Measurements from ENCODE around the gene HSD11B2.

Gene HSD11B2

DNA sequence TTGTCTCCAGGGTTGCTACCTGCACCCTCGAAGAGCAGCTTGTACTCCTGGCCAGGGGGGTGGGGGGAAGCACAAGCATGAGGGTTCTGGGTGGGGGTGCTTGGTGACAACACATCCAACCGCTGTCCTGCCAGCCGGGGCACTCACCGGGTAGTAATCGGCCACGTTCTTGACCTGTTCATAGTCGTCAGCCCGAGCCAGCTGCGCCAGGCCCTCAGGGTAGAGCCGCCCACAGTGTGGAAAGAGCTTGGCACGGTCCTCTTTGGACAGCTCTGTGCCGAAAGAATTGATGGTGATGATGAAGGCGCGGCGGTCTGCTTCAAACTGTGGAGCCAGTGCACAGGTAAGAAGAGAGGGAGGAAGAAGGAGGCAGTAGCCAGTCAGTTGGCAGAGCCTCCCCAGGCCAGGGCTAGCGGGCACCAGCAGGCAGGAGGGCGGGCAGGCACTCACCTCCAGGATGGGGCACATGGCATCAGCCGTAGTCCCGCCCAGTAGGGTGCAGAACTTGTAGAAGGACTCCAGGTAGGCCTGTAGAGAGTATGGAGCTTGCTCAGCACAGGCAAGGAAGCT, 8.0 kb downstream of the HSD11B2 start:
- Histone ChIP-seq H3K9me2 (ENCODE audit: low read depth, low read length) (no peaks in the 10 kb centered on the region), H2AFZ (ENCODE audit: low read length) (no peak overlapping the region), H3K79me2 (ENCODE audit: insufficient read depth, low read length) (no peaks in the 10 kb centered on the region), H3K4me1 (ENCODE audit: insufficient read depth, low read length, severe bottlenecking) (no peaks in the 10 kb centered on the region), H3K9me3 (ENCODE audit: low read length) (no peaks in the 10 kb centered on the region), H3K4me2 (ENCODE audit: low read length) (no peak overlapping the region), H3K4me3 (ENCODE audit: low read depth, low read length, poor library complexity, severe bottlenecking) (no peak overlapping the region), H3K27me3 (ENCODE audit: insufficient read depth, low read length) (no peaks in the 10 kb centered on the region), H3F3A (ENCODE audit: insufficient read depth, low read length) (no peaks in the 10 kb centered on the region), H3K9ac (ENCODE audit: low read length) (no peak overlapping the region), H3K27ac (ENCODE audit: low read depth, low read length, poor library complexity, severe bottlenecking) (no peak overlapping the region), H4K20me1 (ENCODE audit: insufficient read depth, low read length) (no peaks in the 10 kb centered on the region), H3K36me3 (ENCODE audit: insufficient read depth, low read length) (peaks cover 47% of the 10 kb centered on the region)
- TF ChIP-seq, protein P1, sequence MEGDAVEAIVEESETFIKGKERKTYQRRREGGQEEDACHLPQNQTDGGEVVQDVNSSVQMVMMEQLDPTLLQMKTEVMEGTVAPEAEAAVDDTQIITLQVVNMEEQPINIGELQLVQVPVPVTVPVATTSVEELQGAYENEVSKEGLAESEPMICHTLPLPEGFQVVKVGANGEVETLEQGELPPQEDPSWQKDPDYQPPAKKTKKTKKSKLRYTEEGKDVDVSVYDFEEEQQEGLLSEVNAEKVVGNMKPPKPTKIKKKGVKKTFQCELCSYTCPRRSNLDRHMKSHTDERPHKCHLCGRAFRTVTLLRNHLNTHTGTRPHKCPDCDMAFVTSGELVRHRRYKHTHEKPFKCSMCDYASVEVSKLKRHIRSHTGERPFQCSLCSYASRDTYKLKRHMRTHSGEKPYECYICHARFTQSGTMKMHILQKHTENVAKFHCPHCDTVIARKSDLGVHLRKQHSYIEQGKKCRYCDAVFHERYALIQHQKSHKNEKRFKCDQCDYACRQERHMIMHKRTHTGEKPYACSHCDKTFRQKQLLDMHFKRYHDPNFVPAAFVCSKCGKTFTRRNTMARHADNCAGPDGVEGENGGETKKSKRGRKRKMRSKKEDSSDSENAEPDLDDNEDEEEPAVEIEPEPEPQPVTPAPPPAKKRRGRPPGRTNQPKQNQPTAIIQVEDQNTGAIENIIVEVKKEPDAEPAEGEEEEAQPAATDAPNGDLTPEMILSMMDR (IDR thresholded peaks at IDR 0.05; ENCODE audit: low read length), result no peak
- TF ChIP-seq EZH2 (IDR thresholded peaks at IDR 0.05; ENCODE audit: borderline replicate concordance, low read length), result no peak

DNA sequence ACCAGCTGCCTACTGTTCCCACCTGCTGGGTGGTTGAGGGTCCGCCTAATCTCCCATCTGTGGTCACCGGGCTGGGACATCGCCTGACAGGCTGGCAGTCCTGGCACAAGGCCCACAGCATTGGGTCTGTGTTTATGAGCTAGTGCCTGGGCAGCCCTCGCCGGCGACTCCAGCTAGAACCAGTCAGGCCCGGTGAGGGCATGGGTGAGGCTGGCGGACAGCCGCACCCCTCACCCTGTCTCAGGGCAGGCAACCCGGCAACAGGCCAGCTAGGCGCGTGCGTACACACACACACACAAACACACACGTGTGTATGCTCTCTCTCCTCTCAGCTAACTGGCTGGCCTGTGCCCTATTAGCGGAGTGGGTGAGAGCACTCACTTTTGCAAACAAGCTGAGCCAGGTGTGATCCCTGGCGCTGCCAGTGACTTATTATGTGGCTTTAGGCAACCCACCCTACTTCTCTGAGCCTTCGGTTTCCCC, 10.4 kb downstream of the HSD11B2 start:
- no peaks in the 10 kb centered on the region for H3K4me1 ChIP-seq (ENCODE audit: insufficient read depth, low read length, severe bottlenecking)
- H4K20me1 ChIP-seq (ENCODE audit: insufficient read depth, low read length), result no peaks in the 10 kb centered on the region
- H3K4me2 ChIP-seq (ENCODE audit: low read length), result no peak overlapping the region
- no peaks in the 10 kb centered on the region for H3K9me2 ChIP-seq (ENCODE audit: low read depth, low read length)
- no peaks in the 10 kb centered on the region for H3K79me2 ChIP-seq (ENCODE audit: insufficient read depth, low read length)
- TF ChIP-seq, protein P1 (IDR thresholded peaks at IDR 0.05; ENCODE audit: low read length), result no peak
- TF ChIP-seq EZH2 (IDR thresholded peaks at IDR 0.05; ENCODE audit: borderline replicate concordance, low read length), result no peak
- H3K36me3 ChIP-seq (ENCODE audit: insufficient read depth, low read length), result peaks cover 42% of the 10 kb centered on the region
- no peaks in the 10 kb centered on the region for H3F3A ChIP-seq (ENCODE audit: insufficient read depth, low read length)
- H3K27me3 ChIP-seq (ENCODE audit: insufficient read depth, low read length), result no peaks in the 10 kb centered on the region
- H3K9me3 ChIP-seq (ENCODE audit: low read length), result no peaks in the 10 kb centered on the region
- H3K27ac ChIP-seq (ENCODE audit: low read depth, low read length, poor library complexity, severe bottlenecking), result no peak overlapping the region
- no peak overlapping the region for H3K4me3 ChIP-seq (ENCODE audit: low read depth, low read length, poor library complexity, severe bottlenecking)
- H2AFZ ChIP-seq (ENCODE audit: low read length), result no peak overlapping the region
- H3K9ac ChIP-seq (ENCODE audit: low read length), result no peak overlapping the region

DNA sequence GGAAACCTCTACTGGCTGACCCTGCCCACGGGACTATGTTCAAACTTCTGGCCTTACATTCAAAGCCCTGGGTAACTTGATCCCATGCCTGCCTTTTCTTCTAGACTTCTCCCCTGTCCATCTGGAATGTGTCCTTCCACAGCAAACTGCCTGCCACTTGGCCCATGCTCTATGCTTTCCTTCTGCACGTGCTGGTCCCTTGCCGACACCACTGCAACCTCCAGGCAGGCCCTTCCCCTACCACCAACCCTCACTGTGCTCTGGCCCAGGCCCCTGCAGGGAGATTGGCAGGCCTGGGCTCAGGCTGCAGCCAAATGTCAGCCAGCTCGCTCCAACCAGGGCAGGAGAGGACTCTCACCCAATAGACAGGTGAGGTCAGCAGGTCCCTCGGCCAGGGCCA, 11.0 kb downstream of the HSD11B2 start:
- Histone ChIP-seq H3K4me1 (ENCODE audit: insufficient read depth, low read length, severe bottlenecking) (no peaks in the 10 kb centered on the region), H2AFZ (ENCODE audit: low read length) (no peak overlapping the region), H3K4me3 (ENCODE audit: low read depth, low read length, poor library complexity, severe bottlenecking) (no peak overlapping the region), H3K9me2 (ENCODE audit: low read depth, low read length) (no peaks in the 10 kb centered on the region), H3K36me3 (ENCODE audit: insufficient read depth, low read length) (peaks cover 42% of the 10 kb centered on the region), H3K27me3 (ENCODE audit: insufficient read depth, low read length) (no peaks in the 10 kb centered on the region), H3K79me2 (ENCODE audit: insufficient read depth, low read length) (no peaks in the 10 kb centered on the region), H3F3A (ENCODE audit: insufficient read depth, low read length) (no peaks in the 10 kb centered on the region), H3K9ac (ENCODE audit: low read length) (no peak overlapping the region), H3K27ac (ENCODE audit: low read depth, low read length, poor library complexity, severe bottlenecking) (no peak overlapping the region), H3K4me2 (ENCODE audit: low read length) (no peak overlapping the region), H3K9me3 (ENCODE audit: low read length) (no peaks in the 10 kb centered on the region), H4K20me1 (ENCODE audit: insufficient read depth, low read length) (no peaks in the 10 kb centered on the region)
- TF ChIP-seq, protein P1 (IDR thresholded peaks at IDR 0.05; ENCODE audit: low read length), result no peak
- no peak for TF ChIP-seq EZH2 (IDR thresholded peaks at IDR 0.05; ENCODE audit: borderline replicate concordance, low read length)
